Endothelial cell (in vitro differentiated cells): Measurements from ENCODE around the gene SCN3A. TPM values are rescaled to one million over a fixed set of nuclear protein-coding genes. Genes with fewer than 3 reads are reported as not detected.

Experiments used
- DNase-seq: peaks from one replicate; pipeline ENCODE4 v3.0.0; 2021; ENCODE audit warnings: low spot score
- H3K27ac Mint-ChIP-seq: one replicate; pipeline ENCODE4 v1.8.0; 2021; ENCODE audit warnings: mixed read lengths, inconsistent platforms; ENCODE audit not compliant: unreplicated experiment
- H3K27me3 Mint-ChIP-seq: one replicate; pipeline ENCODE4 v1.8.0; 2021; ENCODE audit warnings: mild to moderate bottlenecking, moderate library complexity, mixed read lengths, inconsistent platforms; ENCODE audit not compliant: unreplicated experiment
- H3K36me3 Mint-ChIP-seq: one replicate; pipeline ENCODE4 v1.8.0; 2021; ENCODE audit warnings: mild to moderate bottlenecking, low read depth, mixed read lengths, inconsistent platforms; ENCODE audit not compliant: unreplicated experiment
- H3K4me1 Mint-ChIP-seq: one replicate; pipeline ENCODE4 v1.8.0; 2021; ENCODE audit warnings: mild to moderate bottlenecking, mixed read lengths, inconsistent platforms; ENCODE audit not compliant: unreplicated experiment
- H3K4me3 Mint-ChIP-seq: one replicate; pipeline ENCODE4 v1.8.0; 2021; ENCODE audit warnings: mild to moderate bottlenecking, mixed read lengths, inconsistent platforms; ENCODE audit not compliant: unreplicated experiment
- H3K9me3 Mint-ChIP-seq: one replicate; pipeline ENCODE4 v1.8.0; 2021; ENCODE audit warnings: mixed read lengths, inconsistent platforms; ENCODE audit not compliant: unreplicated experiment
- CTCF ChIP-seq: fragments of 200-600 bp; sonication (generic); IDR thresholded peaks from one replicate; pipeline ENCODE4 v1.5.0; 2021; ENCODE audit warnings: antibody characterized with exemption; ENCODE audit not compliant: unreplicated experiment
- total RNA-seq: library from RNA; stranded (reverse); fragmentation: NEBNext Ultra II Directional; extraction: Animal tissue kit (Norgen Biotek cat#: 25700); gene quantifications from one replicate; pipeline ENCODE4 v1.2.1, GENCODE V29; 2021; ENCODE audit not compliant: unreplicated experiment

SCN3A gene
- total RNA-seq, 1 donor from 2014 or later = 0.38 TPM

DNA sequence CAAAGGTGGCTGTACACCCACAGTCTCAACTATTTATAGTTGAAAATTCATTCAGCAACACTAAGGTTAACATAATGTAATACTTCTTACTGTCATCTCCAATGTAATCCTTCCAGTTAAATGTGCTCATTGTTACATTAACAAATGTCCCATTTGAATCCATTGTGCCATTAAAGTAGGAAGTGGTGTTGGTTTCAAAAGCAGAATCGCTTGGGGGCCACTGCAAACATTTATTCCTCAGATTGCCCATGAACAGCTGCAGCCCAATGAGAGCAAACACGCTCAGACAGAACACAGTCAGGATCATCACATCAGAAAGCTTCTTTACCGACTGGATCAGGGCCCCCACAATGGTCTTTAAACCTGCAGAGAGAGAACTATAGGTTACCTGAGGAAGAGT is 41.4 kb downstream of the SCN3A start:
- H3K9me3 Mint-ChIP-seq = no peaks in the 10 kb centered on the region

DNA sequence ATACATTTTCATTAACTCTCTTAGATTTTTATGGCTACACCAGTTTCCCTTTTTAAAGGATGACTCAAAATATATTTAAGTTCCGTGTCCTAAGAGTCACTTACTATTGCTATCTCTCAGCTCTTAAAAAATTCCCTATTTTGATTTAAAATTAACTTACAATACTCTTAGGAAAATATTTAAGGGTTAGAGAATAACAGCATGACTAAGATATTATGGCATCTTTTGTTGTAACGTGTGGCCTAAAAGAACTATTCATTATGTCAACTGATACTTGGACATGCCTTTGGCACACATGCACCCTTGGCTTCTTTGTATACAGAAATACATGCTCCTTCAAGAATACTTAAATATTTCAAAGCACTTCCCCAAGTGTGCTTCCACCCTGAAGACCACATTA is 42.3 kb downstream of the SCN3A start:
- Mint-ChIP-seq H3K27ac (no peak overlapping the region), H3K4me1 (no peaks in the 10 kb centered on the region), H3K4me3 (no peak overlapping the region), H3K36me3 (no peaks in the 10 kb centered on the region), H3K27me3 (no peaks in the 10 kb centered on the region), H3K9me3 (no peaks in the 10 kb centered on the region)
- no peak for DNase-seq
- no peak for TF ChIP-seq CTCF

More for the DNA sequence above, 41.4 kb downstream of the SCN3A start:
- Mint-ChIP-seq H3K27me3 (no peaks in the 10 kb centered on the region), H3K36me3 (no peaks in the 10 kb centered on the region), H3K4me1 (no peaks in the 10 kb centered on the region), H3K4me3 (no peak overlapping the region), H3K27ac (no peak overlapping the region)
- DNase-seq = no peak
- no peak for TF ChIP-seq CTCF

- Mint-ChIP-seq H3K36me3 (no peaks in the 10 kb centered on the region), H3K27me3 (no peaks in the 10 kb centered on the region), H3K9me3 (no peaks in the 10 kb centered on the region), H3K27ac (no peak overlapping the region), H3K4me1 (no peaks in the 10 kb centered on the region), H3K4me3 (no peak overlapping the region)
- no peak for TF ChIP-seq CTCF
- no peak for DNase-seq
Observed at GRCh38 chr2:165157160-165157559, 46.7 kb downstream of the SCN3A start.

- TF ChIP-seq CTCF = no peak
- Mint-ChIP-seq H3K4me1 (no peaks in the 10 kb centered on the region), H3K4me3 (no peak overlapping the region)
Observed at GRCh38 chr2:165155152-165155551, 48.7 kb downstream of the SCN3A start.

GRCh38 chr2:165149439-165149838 is 54.4 kb downstream of the SCN3A start:
- H3K27me3 Mint-ChIP-seq = no peaks in the 10 kb centered on the region
- H3K9me3 Mint-ChIP-seq = no peaks in the 10 kb centered on the region
- no peak for DNase-seq
- no peaks in the 10 kb centered on the region for H3K36me3 Mint-ChIP-seq
- no peak overlapping the region for H3K27ac Mint-ChIP-seq
- H3K4me1 Mint-ChIP-seq = peaks cover 4% of the 10 kb centered on the region
- no peak for TF ChIP-seq CTCF
- no peak overlapping the region for H3K4me3 Mint-ChIP-seq

More at GRCh38 chr2:165155152-165155551, 48.7 kb downstream of the SCN3A start:
- no peaks in the 10 kb centered on the region for H3K27me3 Mint-ChIP-seq
- no peaks in the 10 kb centered on the region for H3K9me3 Mint-ChIP-seq
- DNase-seq = no peak
- H3K36me3 Mint-ChIP-seq = no peaks in the 10 kb centered on the region
- no peak overlapping the region for H3K27ac Mint-ChIP-seq
